ENCODE results near the gene NUDT5. TPM values are rescaled to one million over a fixed set of nuclear protein-coding genes. Genes with fewer than 3 reads are reported as not detected.

The NUDT5 gene
- total and polyA plus RNA-seq, 4 donors: 40.6 to 54.7 (median 51.1) TPM

DNA sequence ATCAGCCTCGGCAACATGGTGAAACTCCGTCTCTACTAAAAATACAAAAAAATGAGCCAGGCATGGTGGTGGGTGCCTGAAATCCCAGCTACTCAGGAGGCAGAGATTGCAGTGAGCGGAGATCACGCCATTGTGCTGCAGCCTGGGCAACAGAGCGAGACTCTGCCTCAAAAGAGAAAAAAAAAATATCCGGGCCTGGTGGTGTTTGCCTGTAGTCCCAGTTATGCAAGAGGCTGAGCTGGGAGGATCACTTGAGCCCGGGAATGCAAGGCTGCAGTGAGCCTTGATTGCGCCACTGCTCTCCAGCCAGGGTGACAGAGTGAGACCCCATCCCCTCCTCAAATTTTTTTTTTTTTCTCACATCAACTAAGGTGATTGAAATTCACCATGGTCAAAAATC lies 43.1 kb upstream of the NUDT5 start:
- TF ChIP-seq, protein P1, sequence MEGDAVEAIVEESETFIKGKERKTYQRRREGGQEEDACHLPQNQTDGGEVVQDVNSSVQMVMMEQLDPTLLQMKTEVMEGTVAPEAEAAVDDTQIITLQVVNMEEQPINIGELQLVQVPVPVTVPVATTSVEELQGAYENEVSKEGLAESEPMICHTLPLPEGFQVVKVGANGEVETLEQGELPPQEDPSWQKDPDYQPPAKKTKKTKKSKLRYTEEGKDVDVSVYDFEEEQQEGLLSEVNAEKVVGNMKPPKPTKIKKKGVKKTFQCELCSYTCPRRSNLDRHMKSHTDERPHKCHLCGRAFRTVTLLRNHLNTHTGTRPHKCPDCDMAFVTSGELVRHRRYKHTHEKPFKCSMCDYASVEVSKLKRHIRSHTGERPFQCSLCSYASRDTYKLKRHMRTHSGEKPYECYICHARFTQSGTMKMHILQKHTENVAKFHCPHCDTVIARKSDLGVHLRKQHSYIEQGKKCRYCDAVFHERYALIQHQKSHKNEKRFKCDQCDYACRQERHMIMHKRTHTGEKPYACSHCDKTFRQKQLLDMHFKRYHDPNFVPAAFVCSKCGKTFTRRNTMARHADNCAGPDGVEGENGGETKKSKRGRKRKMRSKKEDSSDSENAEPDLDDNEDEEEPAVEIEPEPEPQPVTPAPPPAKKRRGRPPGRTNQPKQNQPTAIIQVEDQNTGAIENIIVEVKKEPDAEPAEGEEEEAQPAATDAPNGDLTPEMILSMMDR (IDR thresholded peaks at IDR 0.05; ENCODE audit: control extremely low read depth, extremely low read depth): no peak
- WGBS, 2 donors: 83 to 85% methylated on average over 8 of the region's 8 CpGs
- H3K27ac ChIP-seq (ENCODE audit: low read depth in 1 of 2, low read length in 1 of 2): no peak overlapping the region
- ATAC-seq (ENCODE audit: insufficient read depth, low FRiP score): no peak
- H3K36me3 ChIP-seq (ENCODE audit: control insufficient read depth in 4 of 4, insufficient read depth in 4 of 4, low read length in 4 of 4): peaks cover 6 to 24% (median 14%) of the 10 kb centered on the region in 4 donors
- DNase-seq: no peak
- peaks cover 0 to 4% (median 0%) of the 10 kb centered on the region in 5 donors for H3K4me1 ChIP-seq (ENCODE audit: control insufficient read depth in 5 of 5, insufficient read depth in 5 of 5, low read length in 5 of 5)
- H3K9ac ChIP-seq (ENCODE audit: insufficient read depth in 1 of 2, low read length in 2 of 2): no peak overlapping the region
- H3K4me3 ChIP-seq: no peak overlapping the region
- no peaks in the 10 kb centered on the region for H3K9me3 ChIP-seq (ENCODE audit: control insufficient read depth in 4 of 4, insufficient read depth in 3 of 4, low read length in 3 of 4)
- no peaks in the 10 kb centered on the region for H3K27me3 ChIP-seq (ENCODE audit: control insufficient read depth in 3 of 3, insufficient read depth in 3 of 3, low read length in 2 of 3)

DNA sequence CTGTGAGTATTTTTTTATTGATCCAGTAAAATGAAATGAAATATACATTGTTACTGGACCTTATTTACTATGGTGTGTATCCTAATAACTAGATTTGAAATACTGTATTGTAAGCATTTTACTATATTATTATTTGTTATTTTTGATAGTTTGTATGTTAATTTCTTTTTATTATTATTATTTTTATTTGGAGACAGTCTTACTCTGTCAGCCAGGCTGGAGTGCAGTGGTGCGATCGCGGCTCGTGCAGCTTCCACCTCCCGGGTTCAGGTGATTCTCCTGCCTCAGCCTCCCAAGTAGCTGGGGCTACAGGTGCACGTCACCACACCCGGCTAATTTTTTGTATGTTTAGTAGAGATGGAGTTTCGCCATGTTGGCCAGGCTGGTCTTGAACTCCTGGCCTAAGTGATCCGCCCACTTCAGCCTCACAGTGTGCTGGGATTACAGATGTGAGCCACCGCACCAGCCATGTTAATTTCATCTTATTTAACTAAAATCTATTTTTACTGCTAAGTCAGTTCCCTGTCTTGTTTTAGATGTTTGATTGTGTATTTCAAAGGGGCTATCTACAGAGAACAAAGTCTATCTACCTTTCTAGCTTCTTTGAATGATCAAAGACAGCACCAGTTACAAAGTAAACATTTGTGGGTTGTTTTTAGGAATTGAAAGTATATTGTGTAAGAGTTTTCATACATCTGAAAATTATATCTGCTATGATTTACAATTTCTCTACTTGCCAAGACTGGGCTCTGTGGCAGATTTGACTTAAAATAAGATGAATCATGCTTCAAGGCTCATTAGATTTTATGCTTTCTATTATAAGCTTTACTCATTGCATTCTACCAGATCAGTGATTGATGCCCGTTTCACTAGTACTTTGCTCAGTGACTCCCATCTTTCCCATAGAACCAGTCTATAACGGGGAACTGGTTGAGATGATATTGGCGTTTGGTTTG lies 41.9 kb upstream of the NUDT5 start:
- Histone ChIP-seq H3K9ac (ENCODE audit: insufficient read depth in 1 of 2, low read length in 2 of 2) (no peak overlapping the region), H3K4me1 (ENCODE audit: control insufficient read depth in 5 of 5, insufficient read depth in 5 of 5, low read length in 5 of 5) (peaks cover 0 to 4% (median 0%) of the 10 kb centered on the region in 5 donors), H3K9me3 (ENCODE audit: control insufficient read depth in 4 of 4, insufficient read depth in 3 of 4, low read length in 3 of 4) (no peaks in the 10 kb centered on the region), H3K27ac (ENCODE audit: low read depth in 1 of 2, low read length in 1 of 2) (no peak overlapping the region), H3K27me3 (ENCODE audit: control insufficient read depth in 3 of 3, insufficient read depth in 3 of 3, low read length in 2 of 3) (no peaks in the 10 kb centered on the region), H3K4me3 (no peak overlapping the region), H3K36me3 (ENCODE audit: control insufficient read depth in 4 of 4, insufficient read depth in 4 of 4, low read length in 4 of 4) (peaks cover 6 to 24% (median 14%) of the 10 kb centered on the region in 4 donors)
- TF ChIP-seq, protein P1 (IDR thresholded peaks at IDR 0.05; ENCODE audit: control extremely low read depth, extremely low read depth): no peak
- 95 to 96% methylated on average over 13 of the region's 13 CpGs for WGBS, 2 donors
- ATAC-seq (ENCODE audit: insufficient read depth, low FRiP score) (no peak), DNase-seq (no peak)

DNA sequence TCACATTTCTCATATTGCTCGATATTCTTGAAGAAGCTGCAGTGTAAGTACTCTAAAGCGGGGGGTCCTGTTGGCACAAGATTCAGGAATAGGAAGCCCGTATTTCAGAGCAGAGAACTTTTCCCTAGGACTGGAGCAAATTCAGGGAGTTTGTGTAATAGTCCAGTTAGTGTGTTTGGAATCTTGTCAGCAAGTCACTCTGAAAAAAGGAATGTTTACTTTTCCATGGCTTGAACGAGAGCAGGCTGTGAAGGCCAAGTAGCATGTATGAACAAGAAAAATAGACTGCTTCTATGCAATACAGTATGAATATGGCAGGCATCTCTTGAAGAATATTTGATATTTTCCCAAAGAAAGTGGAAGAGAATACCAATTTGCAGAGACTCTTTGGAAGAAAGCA lies 40.1 kb upstream of the NUDT5 start:
- 50 to 79% methylated on average over 4 of the region's 4 CpGs for WGBS, 2 donors
- TF ChIP-seq, protein P1 (IDR thresholded peaks at IDR 0.05; ENCODE audit: control extremely low read depth, extremely low read depth): no peak
- Histone ChIP-seq H3K27ac (ENCODE audit: low read depth in 1 of 2, low read length in 1 of 2) (peak overlapping the region in 1 of 2 donors; percentile 45), H3K9ac (ENCODE audit: insufficient read depth in 1 of 2, low read length in 2 of 2) (no peak overlapping the region), H3K9me3 (ENCODE audit: control insufficient read depth in 4 of 4, insufficient read depth in 3 of 4, low read length in 3 of 4) (no peaks in the 10 kb centered on the region), H3K27me3 (ENCODE audit: control insufficient read depth in 3 of 3, insufficient read depth in 3 of 3, low read length in 2 of 3) (no peaks in the 10 kb centered on the region), H3K4me1 (ENCODE audit: control insufficient read depth in 5 of 5, insufficient read depth in 5 of 5, low read length in 5 of 5) (peaks cover 0 to 4% (median 0%) of the 10 kb centered on the region in 5 donors), H3K4me3 (no peak overlapping the region), H3K36me3 (ENCODE audit: control insufficient read depth in 4 of 4, insufficient read depth in 4 of 4, low read length in 4 of 4) (peaks cover 13 to 24% (median 21%) of the 10 kb centered on the region in 4 donors)
- no peak for ATAC-seq (ENCODE audit: insufficient read depth, low FRiP score)
- DNase-seq: peak in 2 of 3 donors; percentile 36 to 77

Measured in lung (tissue), 12 donors.